Thyroid gland (tissue), 4 donors: ENCODE data around the gene BABAM1.

Source experiments
- POLR2A ChIP-seq, 2 donors: fragments of 450-650 bp; IDR thresholded peaks; one replicate each; pipeline ENCODE4 v1.6.1; 2017; ENCODE audit warnings: antibody characterized with exemption in 2 of 2, mild to moderate bottlenecking in 2 of 2, moderate library complexity in 1 of 2
- TF ChIP-seq, protein P1 (sequence below), 6 experiments: fragments of 200-600 bp in 3 of 6; fragments of 450-650 bp in 3 of 6; sonication (generic) in 3 of 6; IDR thresholded peaks; one replicate each; pipeline ENCODE4 v1.5.1; 2016 to 2019; ENCODE audit warnings: antibody characterized with exemption in 6 of 6, mild to moderate bottlenecking in 2 of 6, inconsistent platforms in 1 of 6, moderate library complexity in 1 of 6

DNA sequence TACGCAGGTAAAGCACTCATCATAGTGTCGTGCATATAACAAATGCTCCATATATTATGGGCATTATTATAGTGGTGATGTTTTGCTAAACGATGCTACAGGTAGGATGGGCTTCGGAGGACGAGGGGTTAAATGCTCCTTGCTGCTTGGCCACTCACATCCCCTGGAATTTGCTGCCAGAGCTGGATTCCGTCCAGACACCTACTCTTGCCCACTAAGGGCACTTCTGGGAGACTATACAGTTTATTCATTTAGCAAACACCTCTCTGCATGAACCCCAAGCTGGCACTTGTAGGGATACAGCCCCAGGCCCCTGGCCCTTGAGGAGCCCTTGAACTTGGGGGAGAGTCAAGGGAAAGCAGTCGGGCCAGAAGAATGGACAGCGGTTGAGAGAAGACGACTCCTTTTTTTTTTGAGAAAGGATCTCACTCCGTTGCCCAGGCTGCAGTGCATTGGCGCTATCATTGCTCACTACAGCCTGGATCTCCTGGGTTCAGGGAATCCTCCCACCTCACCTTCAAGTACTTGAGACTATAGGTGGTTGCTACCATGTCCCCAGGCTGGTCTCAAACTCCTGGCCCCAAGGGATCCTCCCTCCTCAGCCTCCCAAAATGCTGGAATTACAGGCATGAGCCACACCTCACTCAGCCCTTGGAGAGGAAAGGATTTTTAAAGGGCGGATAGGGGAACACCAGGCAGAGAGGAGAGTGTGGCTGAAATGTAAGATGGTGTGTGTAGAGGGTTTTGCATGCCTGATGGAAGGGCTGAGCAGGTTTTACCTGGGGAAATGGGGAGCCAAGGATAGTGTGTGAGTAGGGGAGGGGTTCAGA is 37.4 kb downstream of the BABAM1 start:
- TF ChIP-seq, protein P1, sequence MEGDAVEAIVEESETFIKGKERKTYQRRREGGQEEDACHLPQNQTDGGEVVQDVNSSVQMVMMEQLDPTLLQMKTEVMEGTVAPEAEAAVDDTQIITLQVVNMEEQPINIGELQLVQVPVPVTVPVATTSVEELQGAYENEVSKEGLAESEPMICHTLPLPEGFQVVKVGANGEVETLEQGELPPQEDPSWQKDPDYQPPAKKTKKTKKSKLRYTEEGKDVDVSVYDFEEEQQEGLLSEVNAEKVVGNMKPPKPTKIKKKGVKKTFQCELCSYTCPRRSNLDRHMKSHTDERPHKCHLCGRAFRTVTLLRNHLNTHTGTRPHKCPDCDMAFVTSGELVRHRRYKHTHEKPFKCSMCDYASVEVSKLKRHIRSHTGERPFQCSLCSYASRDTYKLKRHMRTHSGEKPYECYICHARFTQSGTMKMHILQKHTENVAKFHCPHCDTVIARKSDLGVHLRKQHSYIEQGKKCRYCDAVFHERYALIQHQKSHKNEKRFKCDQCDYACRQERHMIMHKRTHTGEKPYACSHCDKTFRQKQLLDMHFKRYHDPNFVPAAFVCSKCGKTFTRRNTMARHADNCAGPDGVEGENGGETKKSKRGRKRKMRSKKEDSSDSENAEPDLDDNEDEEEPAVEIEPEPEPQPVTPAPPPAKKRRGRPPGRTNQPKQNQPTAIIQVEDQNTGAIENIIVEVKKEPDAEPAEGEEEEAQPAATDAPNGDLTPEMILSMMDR (IDR thresholded peaks at IDR 0.05) = no peak
- TF ChIP-seq POLR2A (IDR thresholded peaks at IDR 0.05) = no peak
